ENCODE data around the gene STX2.
"Not testable (repeated sequence)": the region's sequence is repeated elsewhere in the genome, so short reads cannot be mapped to it uniquely, and the experiment has no call there.

STX2 gene

GRCh38 chr12:130764475-130765185 lies 74.4 kb downstream of the STX2 start:
- peak; percentile 10 for DNase-seq (ENCODE audit: low spot score)

- peak; percentile 20 for DNase-seq (ENCODE audit: low spot score)
Measured at GRCh38 chr12:130764073-130764472, 75.0 kb downstream of the STX2 start.

- DNase-seq (ENCODE audit: low spot score): no peak
Measured at GRCh38 chr12:130762319-130762675, 76.8 kb downstream of the STX2 start.

- peak; percentile 42 for DNase-seq (ENCODE audit: low spot score)
Measured at GRCh38 chr12:130761537-130762318, 77.3 kb downstream of the STX2 start.

GRCh38 chr12:130754234-130754901 lies 84.7 kb downstream of the STX2 start:
- DNase-seq (ENCODE audit: low spot score): peak; percentile 9

- peak; percentile 28 for DNase-seq (ENCODE audit: low spot score)
Measured at GRCh38 chr12:130752692-130753230, 86.3 kb downstream of the STX2 start.

- DNase-seq (ENCODE audit: low spot score): not testable (repeated sequence)
Measured at GRCh38 chr12:130752037-130752436, 87.0 kb downstream of the STX2 start.

GRCh38 chr12:130748786-130749185 lies 90.3 kb downstream of the STX2 start:
- DNase-seq (ENCODE audit: low spot score): no peak

GRCh38 chr12:130747867-130748740 lies 90.9 kb downstream of the STX2 start:
- peak; percentile 77 for DNase-seq (ENCODE audit: low spot score)

GRCh38 chr12:130746546-130746945 lies 92.5 kb downstream of the STX2 start:
- DNase-seq (ENCODE audit: low spot score): no peak

- DNase-seq (ENCODE audit: low spot score): no peak
Measured at GRCh38 chr12:130745921-130746320, 93.1 kb downstream of the STX2 start.

- DNase-seq (ENCODE audit: low spot score): no peak
Measured at GRCh38 chr12:130744274-130744673, 94.8 kb downstream of the STX2 start.

- no peak for DNase-seq (ENCODE audit: low spot score)
Measured at GRCh38 chr12:130743606-130744005, 95.4 kb downstream of the STX2 start.

GRCh38 chr12:130743176-130743575 lies 95.9 kb downstream of the STX2 start:
- DNase-seq (ENCODE audit: low spot score): no peak

GRCh38 chr12:130742716-130743115 lies 96.3 kb downstream of the STX2 start:
- no peak for DNase-seq (ENCODE audit: low spot score)

- DNase-seq (ENCODE audit: low spot score): no peak
Measured at GRCh38 chr12:130742112-130742511, 96.9 kb downstream of the STX2 start.

All from cerebellar cortex (tissue), 1 donor.